HepG2 (cell line): ENCODE data around the gene TXNDC9. TPM values are rescaled to one million over a fixed set of nuclear protein-coding genes. Genes with fewer than 3 reads are reported as not detected.

Experiments used
- FOXK2 ChIP-seq: fragments of 450-650 bp; IDR thresholded peaks from 2 replicates; pipeline ENCODE4 v1.6.1; 2016
- GTF2F1 ChIP-seq: fragments of 150-350 bp; IDR thresholded peaks from 2 replicates; pipeline ENCODE4 v1.6.1; 2014; ENCODE audit warnings: low read length
- HNF1B ChIP-seq: sonication (generic); formaldehyde crosslinking; IDR thresholded peaks from 2 replicates; pipeline ENCODE4 v1.5.1; 2020; ENCODE audit warnings: mild to moderate bottlenecking, moderate library complexity, missing genetic modification reagents
- IKZF4 ChIP-seq: sonication (generic); formaldehyde crosslinking; IDR thresholded peaks from 2 replicates; pipeline ENCODE4 v1.5.1; 2020; ENCODE audit warnings: borderline replicate concordance, mild to moderate bottlenecking, low read depth, missing genetic modification reagents; ENCODE audit errors: not compliant biosample characterization
- IRF2 ChIP-seq: IDR thresholded peaks from 2 replicates; pipeline ENCODE4 v1.6.1; 2018; ENCODE audit warnings: missing genetic modification reagents, missing compliant biosample characterization
- KAT2B ChIP-seq: fragments of 150-350 bp; IDR thresholded peaks from 2 replicates; pipeline ENCODE4 v1.6.1; 2014; ENCODE audit warnings: low read depth, low read length, borderline replicate concordance
- MBD4 ChIP-seq: IDR thresholded peaks from 2 replicates; pipeline ENCODE4 v1.6.1; 2012; ENCODE audit warnings: low read length, inconsistent platforms, borderline replicate concordance
- MIXL1 ChIP-seq: IDR thresholded peaks from 2 replicates; pipeline ENCODE4 v1.6.1; 2016
- RFX1 ChIP-seq: fragments of 450-650 bp; IDR thresholded peaks from 2 replicates; pipeline ENCODE4 v1.6.1; 2017
- ZKSCAN8 ChIP-seq: IDR thresholded peaks from 2 replicates; pipeline ENCODE4 v1.6.1; 2016; ENCODE audit warnings: borderline replicate concordance, missing genetic modification reagents, missing compliant biosample characterization
- ZMYM3 ChIP-seq: sonication (generic); formaldehyde crosslinking; IDR thresholded peaks from 2 replicates; pipeline ENCODE4 v1.5.1; 2020; ENCODE audit warnings: mild to moderate bottlenecking, missing genetic modification reagents
- ZNF136 ChIP-seq: sonication (generic); formaldehyde crosslinking; IDR thresholded peaks from 2 replicates; pipeline ENCODE4 v1.8.1; 2022; ENCODE audit warnings: low read depth, mild to moderate bottlenecking, moderate library complexity, missing genetic modification reagents
- ZNF256 ChIP-seq: sonication (generic); formaldehyde crosslinking; conservative IDR thresholded peaks from 2 replicates; pipeline ENCODE4 v1.4.0; 2020; ENCODE audit warnings: missing genetic modification reagents
- ZNF614 ChIP-seq: IDR thresholded peaks from 2 replicates; pipeline ENCODE4 v1.6.1; 2018; ENCODE audit warnings: missing biosample characterization, missing genetic modification reagents, inconsistent platforms, borderline replicate concordance
- ZNF7 ChIP-seq: IDR thresholded peaks from 2 replicates; pipeline ENCODE4 v1.6.1; 2016; ENCODE audit warnings: missing biosample characterization, missing genetic modification reagents
- ZNF704 ChIP-seq: sonication (generic); formaldehyde crosslinking; IDR thresholded peaks from 2 replicates; pipeline ENCODE4 v1.8.1; 2023; ENCODE audit warnings: mild to moderate bottlenecking, inconsistent platforms, moderate library complexity, missing genetic modification reagents, borderline replicate concordance
- ZNF737 ChIP-seq: sonication (generic); formaldehyde crosslinking; IDR thresholded peaks from 2 replicates; pipeline ENCODE4 v1.5.0; 2020; ENCODE audit warnings: missing genetic modification reagents, mild to moderate bottlenecking, borderline replicate concordance
- ZNF749 ChIP-seq: sonication (generic); formaldehyde crosslinking; IDR thresholded peaks from 2 replicates; pipeline ENCODE4 v1.8.0; 2022; ENCODE audit warnings: mild to moderate bottlenecking, missing genetic modification reagents, moderate library complexity, borderline replicate concordance
- ZNF766 ChIP-seq: sonication (generic); formaldehyde crosslinking; IDR thresholded peaks from 2 replicates; pipeline ENCODE4 v1.5.0; 2020; ENCODE audit warnings: missing genetic modification reagents, borderline replicate concordance
- ZNF772 ChIP-seq: sonication (generic); formaldehyde crosslinking; IDR thresholded peaks from 2 replicates; pipeline ENCODE4 v1.5.0; 2020; ENCODE audit warnings: mild to moderate bottlenecking, missing genetic modification reagents
- ZNF773 ChIP-seq: sonication (generic); formaldehyde crosslinking; IDR thresholded peaks from 2 replicates; pipeline ENCODE4 v1.4.0; 2020; ENCODE audit warnings: missing genetic modification reagents, borderline replicate concordance
- ZNF775 ChIP-seq: sonication (generic); formaldehyde crosslinking; IDR thresholded peaks from 2 replicates; pipeline ENCODE4 v1.4.0; 2020; ENCODE audit warnings: missing genetic modification reagents, mild to moderate bottlenecking, moderate library complexity, borderline replicate concordance
- ZNF816 ChIP-seq: sonication (generic); formaldehyde crosslinking; IDR thresholded peaks from 2 replicates; pipeline ENCODE4 v1.8.0; 2022; ENCODE audit warnings: missing genetic modification reagents, mild to moderate bottlenecking, borderline replicate concordance
- polyA plus RNA-seq, 8 experiments: library from polyadenylated mRNA; depleted of rRNA in 3 of 8; stranded (reverse) in 7 of 8; unstranded in 1 of 8; fragments of >200 nt; fragmentation: Illumina TruSeq in 4 of 8; extraction: Trizol in 4 of 8; gene quantifications; 2 replicates each; pipeline versions ENCODE4 v1.2.1 to v1.2.3, GENCODE V29; 2011 to 2016; ENCODE audit warnings: low read depth in 4 of 8, missing spikeins in 1 of 8, mixed read lengths in 1 of 8; ENCODE audit not compliant: insufficient read depth in 1 of 8
- total RNA-seq, 5 experiments: library from RNA; depleted of rRNA; stranded (reverse); fragments of >200 nt; fragmentation: Illumina TruSeq; extraction: Trizol; gene quantifications; 2 replicates each; pipeline ENCODE4 v1.2.3, GENCODE V29; 2016; ENCODE audit warnings: low read depth in 1 of 5
- TF ChIP-seq, protein P1 (sequence below): sonication (generic); formaldehyde crosslinking; IDR thresholded peaks from 2 replicates; pipeline ENCODE4 v1.5.0; 2020; ENCODE audit warnings: mild to moderate bottlenecking, missing genetic modification reagents

Gene TXNDC9
- total and polyA plus RNA-seq, 2 of the 13 experiments (the other 11 are each of a cell fraction or from before 2014, with no cell fraction given): 35.2 to 94.6 TPM

DNA sequence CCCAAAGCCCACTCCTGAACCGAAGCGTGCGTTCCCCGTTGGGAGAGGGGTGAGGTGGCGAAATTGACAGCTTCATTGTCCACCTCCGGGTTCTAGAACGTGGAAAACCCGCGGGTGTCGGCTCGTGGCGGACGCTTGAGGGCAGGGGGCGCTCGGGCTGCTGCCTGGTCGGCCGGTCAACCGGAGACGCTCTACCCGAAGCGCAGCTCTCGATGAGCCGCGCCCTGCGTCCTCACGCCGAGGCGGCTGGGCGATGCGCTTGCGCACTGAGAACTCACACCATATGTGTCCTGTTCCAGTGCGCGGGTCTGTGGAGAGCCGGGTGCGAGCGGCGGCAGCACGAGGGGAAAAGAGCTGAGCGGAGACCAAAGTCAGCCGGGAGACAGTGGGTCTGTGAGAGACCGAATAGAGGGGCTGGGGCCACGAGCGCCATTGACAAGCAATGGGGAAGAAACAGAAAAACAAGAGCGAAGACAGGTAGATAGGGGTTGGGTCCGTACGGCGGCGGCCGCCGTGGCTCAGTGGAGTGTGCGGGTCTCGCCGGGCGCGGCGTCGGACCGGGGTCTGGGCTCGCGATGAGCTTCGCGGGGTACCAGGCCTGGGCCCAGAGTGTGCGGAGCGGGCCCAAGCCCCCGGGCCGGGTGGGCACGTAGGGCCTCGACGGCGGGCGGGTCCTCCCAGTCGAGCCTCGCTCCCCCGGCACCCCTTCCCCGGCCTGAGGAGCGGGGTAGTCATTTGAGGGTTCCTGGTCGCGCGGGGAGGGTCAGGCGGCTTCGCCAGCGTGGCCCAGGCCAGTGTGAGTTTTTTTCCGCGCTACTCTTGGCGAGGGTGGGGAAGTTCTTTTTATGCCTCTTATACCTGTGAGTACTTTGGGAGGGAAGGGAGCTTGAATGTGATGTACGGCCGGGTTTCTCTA lies 1.2 kb upstream of the TXNDC9 start, which contains the start of gene EIF5B (continued):
- no peak; the same call in 1 of the 2 replicates for TF ChIP-seq ZNF773
- TF ChIP-seq ZNF766 (CRISPR knock-in tag): peak; percentile 40
- TF ChIP-seq ZNF737: no peak
- peak; percentile 95 for TF ChIP-seq ZNF256 (CRISPR knock-in tag)
- 0 out of 2 replicates have a peak, but pooled peaks have one; percentile 38 for TF ChIP-seq GTF2F1
- TF ChIP-seq IRF2 (CRISPR knock-in tag): peak; percentile 99
- peak; percentile 91 for TF ChIP-seq ZNF772 (CRISPR knock-in tag)
- TF ChIP-seq ZMYM3 (CRISPR knock-in tag): no peak; the same call in 1 of the 2 replicates
- peak; percentile 81 for TF ChIP-seq IKZF4 (CRISPR knock-in tag)
- peak; percentile 88; the same call in 1 of the 2 replicates for TF ChIP-seq ZNF775 (CRISPR knock-in tag)
- no peak; the same call in 1 of the 2 replicates for TF ChIP-seq ZNF136
- TF ChIP-seq RFX1: no peak; the same call in 1 of the 2 replicates
- no peak; the same call in 1 of the 2 replicates for TF ChIP-seq ZNF7 (CRISPR knock-in tag)
- TF ChIP-seq ZNF614 (CRISPR knock-in tag): peak; percentile 95; the same call in 1 of the 2 replicates
- TF ChIP-seq, protein P1, sequence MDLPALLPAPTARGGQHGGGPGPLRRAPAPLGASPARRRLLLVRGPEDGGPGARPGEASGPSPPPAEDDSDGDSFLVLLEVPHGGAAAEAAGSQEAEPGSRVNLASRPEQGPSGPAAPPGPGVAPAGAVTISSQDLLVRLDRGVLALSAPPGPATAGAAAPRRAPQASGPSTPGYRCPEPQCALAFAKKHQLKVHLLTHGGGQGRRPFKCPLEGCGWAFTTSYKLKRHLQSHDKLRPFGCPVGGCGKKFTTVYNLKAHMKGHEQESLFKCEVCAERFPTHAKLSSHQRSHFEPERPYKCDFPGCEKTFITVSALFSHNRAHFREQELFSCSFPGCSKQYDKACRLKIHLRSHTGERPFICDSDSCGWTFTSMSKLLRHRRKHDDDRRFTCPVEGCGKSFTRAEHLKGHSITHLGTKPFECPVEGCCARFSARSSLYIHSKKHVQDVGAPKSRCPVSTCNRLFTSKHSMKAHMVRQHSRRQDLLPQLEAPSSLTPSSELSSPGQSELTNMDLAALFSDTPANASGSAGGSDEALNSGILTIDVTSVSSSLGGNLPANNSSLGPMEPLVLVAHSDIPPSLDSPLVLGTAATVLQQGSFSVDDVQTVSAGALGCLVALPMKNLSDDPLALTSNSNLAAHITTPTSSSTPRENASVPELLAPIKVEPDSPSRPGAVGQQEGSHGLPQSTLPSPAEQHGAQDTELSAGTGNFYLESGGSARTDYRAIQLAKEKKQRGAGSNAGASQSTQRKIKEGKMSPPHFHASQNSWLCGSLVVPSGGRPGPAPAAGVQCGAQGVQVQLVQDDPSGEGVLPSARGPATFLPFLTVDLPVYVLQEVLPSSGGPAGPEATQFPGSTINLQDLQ (CRISPR knock-in tag): no peak; the same call in 1 of the 2 replicates
- peak; percentile 83; the same call in 1 of the 2 replicates for TF ChIP-seq HNF1B (CRISPR knock-in tag)
- TF ChIP-seq FOXK2: no peak; the same call in 1 of the 2 replicates
- TF ChIP-seq ZNF816: no peak; the same call in 1 of the 2 replicates
- TF ChIP-seq KAT2B: no peak; the same call in 1 of the 2 replicates
- no peak; the same call in 1 of the 2 replicates for TF ChIP-seq ZNF749 (CRISPR knock-in tag)
- TF ChIP-seq ZKSCAN8 (CRISPR knock-in tag): peak; percentile 33; the same call in 1 of the 2 replicates
- no peak for TF ChIP-seq MBD4
- TF ChIP-seq ZNF704 (CRISPR knock-in tag): peak; percentile 78; the same call in 1 of the 2 replicates
- peak; percentile 55; the same call in 1 of the 2 replicates for TF ChIP-seq MIXL1 (CRISPR knock-in tag)
